GM23338 (cell line): ENCODE results near the gene FHIT. TPM values are rescaled to one million over a fixed set of nuclear protein-coding genes. Genes with fewer than 3 reads are reported as not detected.
A peak's percentile ranks its signal among the peaks of the same experiment; 100 is the strongest.

Experiments
- ATAC-seq: fragments of 200-7000 bp; cut with Tn5 transposase; 3 replicates; pipeline ENCODE4 v1.9.1; 2020
- DNase-seq: peaks from one replicate; pipeline ENCODE4 v3.0.0-alpha.2; 2015; ENCODE audit warnings: low spot score
- H2AFZ ChIP-seq: fragments of 200-600 bp; sonication (generic); 2 replicates; pipeline ENCODE4 v1.8.0; 2016; ENCODE audit warnings: antibody characterized with exemption, mild to moderate bottlenecking, moderate library complexity
- H3F3A ChIP-seq: fragments of 200-600 bp; sonication (generic); replicated peaks from 2 replicates; pipeline ENCODE4 v1.8.0; 2017; ENCODE audit warnings: antibody characterized with exemption, mixed run types, low read depth
- H3K27ac ChIP-seq: fragments of 200-600 bp; sonication (generic); 2 replicates; pipeline ENCODE4 v1.6.1; 2016; ENCODE audit warnings: low read depth
- H3K27me3 ChIP-seq: fragments of 200-600 bp; sonication (generic); 2 replicates; pipeline ENCODE4 v1.8.0; 2016; ENCODE audit warnings: mild to moderate bottlenecking, mixed run types, moderate library complexity; ENCODE audit not compliant: insufficient read depth
- H3K36me3 ChIP-seq: fragments of 200-600 bp; sonication (generic); 2 replicates; pipeline ENCODE4 v1.8.0; 2016; ENCODE audit warnings: mild to moderate bottlenecking; ENCODE audit not compliant: insufficient read depth
- H3K4me1 ChIP-seq: fragments of 200-600 bp; sonication (generic); 2 replicates; pipeline ENCODE4 v1.8.0; 2016; ENCODE audit warnings: mild to moderate bottlenecking, moderate library complexity; ENCODE audit not compliant: insufficient read depth
- H3K4me2 ChIP-seq: fragments of 200-600 bp; sonication (generic); 2 replicates; pipeline ENCODE4 v1.7.1; 2017; ENCODE audit warnings: mixed run types
- H3K4me3 ChIP-seq: fragments of 200-600 bp; sonication (generic); 2 replicates; pipeline ENCODE4 v1.6.1; 2016; ENCODE audit warnings: mixed run types
- H3K79me2 ChIP-seq: fragments of 200-600 bp; sonication (generic); replicated peaks from 2 replicates; pipeline ENCODE4 v1.8.0; 2017; ENCODE audit warnings: mild to moderate bottlenecking; ENCODE audit not compliant: insufficient read depth
- H3K9me2 ChIP-seq: fragments of 200-600 bp; sonication (generic); 2 replicates; pipeline ENCODE4 v1.8.0; 2017; ENCODE audit not compliant: insufficient read depth
- H4K20me1 ChIP-seq: fragments of 200-600 bp; sonication (generic); replicated peaks from 2 replicates; pipeline ENCODE4 v1.8.0; 2017; ENCODE audit warnings: mild to moderate bottlenecking; ENCODE audit not compliant: insufficient read depth
- H3K27ac Mint-ChIP-seq: 2 replicates; pipeline ENCODE4 v1.8.0; 2020; ENCODE audit warnings: inconsistent platforms, mild to moderate bottlenecking, moderate library complexity, mixed read lengths
- H3K27me3 Mint-ChIP-seq: 3 replicates; pipeline ENCODE4 v1.8.0; 2022; ENCODE audit warnings: low read depth, mild to moderate bottlenecking, moderate library complexity, mixed read lengths, inconsistent platforms; ENCODE audit not compliant: insufficient read depth, poor library complexity
- H3K36me3 Mint-ChIP-seq: 3 replicates; pipeline ENCODE4 v1.8.0; 2021; ENCODE audit warnings: low read depth, mild to moderate bottlenecking, inconsistent platforms, moderate library complexity, mixed read lengths
- H3K4me1 Mint-ChIP-seq: 3 replicates; pipeline ENCODE4 v1.8.0; 2020; ENCODE audit warnings: mild to moderate bottlenecking, inconsistent platforms, mixed read lengths
- H3K4me3 Mint-ChIP-seq: 3 replicates; pipeline ENCODE4 v1.8.0; 2021; ENCODE audit warnings: moderate library complexity, mild to moderate bottlenecking, inconsistent platforms, mixed read lengths
- H3K9me3 Mint-ChIP-seq: 3 replicates; pipeline ENCODE4 v1.8.0; 2020; ENCODE audit warnings: moderate library complexity, mild to moderate bottlenecking, inconsistent platforms, mixed read lengths
- CREB1 ChIP-seq: fragments of 250-450 bp; sonication (Bioruptor Pico); IDR thresholded peaks from 2 replicates; pipeline ENCODE4 v1.5.0; 2020; ENCODE audit warnings: low read depth, mild to moderate bottlenecking, moderate library complexity
- EZH2 ChIP-seq: fragments of 200-600 bp; sonication (generic); IDR thresholded peaks from one replicate; pipeline ENCODE4 v1.8.0; 2017; ENCODE audit warnings: antibody characterized with exemption, mild to moderate bottlenecking, low read depth; ENCODE audit not compliant: unreplicated experiment
- JUNB ChIP-seq: IDR thresholded peaks from one replicate; pipeline ENCODE4 v1.6.1; 2016; ENCODE audit warnings: antibody characterized with exemption; ENCODE audit not compliant: unreplicated experiment
- NANOG ChIP-seq: IDR thresholded peaks from 2 replicates; pipeline ENCODE4 v1.6.1; 2016; ENCODE audit warnings: antibody characterized with exemption, borderline replicate concordance
- ZNF331 ChIP-seq: fragments of 250-450 bp; sonication (Bioruptor Pico); IDR thresholded peaks from 2 replicates; pipeline ENCODE4 v1.5.0; 2020; ENCODE audit warnings: low read depth, mild to moderate bottlenecking, moderate library complexity
- ZNF462 ChIP-seq: fragments of 250-450 bp; sonication (Bioruptor Pico); IDR thresholded peaks from 2 replicates; pipeline ENCODE4 v1.5.0; 2020; ENCODE audit warnings: mild to moderate bottlenecking, moderate library complexity
- polyA plus RNA-seq: library from polyadenylated mRNA; unstranded; fragments of >200 nt; fragmentation: Nextera tagmentation; extraction: Ambion mirVana; gene quantifications from 2 replicates; pipeline ENCODE4 v1.2.1, GENCODE V29; 2016
- total RNA-seq: library from RNA; depleted of rRNA; stranded (reverse); fragments of >200 nt; shearing (Covaris generic); gene quantifications from 2 replicates; pipeline ENCODE4 v1.2.3, GENCODE V29; 2014

Gene FHIT
- total and polyA plus RNA-seq, 2 experiments from 2014 or later = 3.0 to 8.3 TPM

- peaks cover 19% of the 10 kb centered on the region for H3K4me1 Mint-ChIP-seq
- H3K27ac Mint-ChIP-seq = 0 out of 2 replicates have a peak overlapping the region, but pooled peaks have one; percentile 43
- no peak for DNase-seq
- H3K36me3 Mint-ChIP-seq = no peaks in the 10 kb centered on the region
- peak; percentile 40 for ATAC-seq
- no peak overlapping the region for H3K4me3 Mint-ChIP-seq
- Histone ChIP-seq H3F3A (no peaks in the 10 kb centered on the region), H3K27me3 (no peaks in the 10 kb centered on the region), H2AFZ (peak overlapping the region; percentile 49), H3K4me3 (no peak overlapping the region), H3K79me2 (no peaks in the 10 kb centered on the region), H3K27ac (no peak overlapping the region), H4K20me1 (no peaks in the 10 kb centered on the region), H3K4me2 (peak overlapping the region; percentile 2; the same call in 1 of the 2 replicates), H3K4me1 (peaks cover 16% of the 10 kb centered on the region), H3K9me2 (peaks cover 7% of the 10 kb centered on the region; the same call in 1 of the 2 replicates), H3K36me3 (no peaks in the 10 kb centered on the region)
- peaks cover 1% of the 10 kb centered on the region for H3K27me3 Mint-ChIP-seq
- no peaks in the 10 kb centered on the region for H3K9me3 Mint-ChIP-seq
- TF ChIP-seq NANOG = no peak
- TF ChIP-seq CREB1 (CRISPR knock-in tag) = no peak
- TF ChIP-seq EZH2 = no peak
- TF ChIP-seq ZNF331 (CRISPR knock-in tag) = no peak
Observed at GRCh38 chr3:60010781-60011180, 1240.5 kb downstream of the FHIT start.

- Histone ChIP-seq H3K36me3 (no peaks in the 10 kb centered on the region), H4K20me1 (no peaks in the 10 kb centered on the region), H3K4me1 (peaks cover 16% of the 10 kb centered on the region), H3K27ac (no peak overlapping the region), H3K4me2 (peak overlapping the region; percentile 2; the same call in 1 of the 2 replicates), H3K79me2 (no peaks in the 10 kb centered on the region), H3F3A (no peaks in the 10 kb centered on the region), H3K27me3 (no peaks in the 10 kb centered on the region), H3K4me3 (no peak overlapping the region), H3K9me2 (peaks cover 7% of the 10 kb centered on the region; the same call in 1 of the 2 replicates), H2AFZ (peak overlapping the region; percentile 49; the same call in 1 of the 2 replicates)
- Mint-ChIP-seq H3K27me3 (peaks cover 1% of the 10 kb centered on the region), H3K36me3 (no peaks in the 10 kb centered on the region), H3K4me1 (peaks cover 24% of the 10 kb centered on the region), H3K9me3 (no peaks in the 10 kb centered on the region), H3K4me3 (no peak overlapping the region), H3K27ac (no peak overlapping the region)
- TF ChIP-seq EZH2 (no peak), JUNB (no peak), ZNF462 (CRISPR knock-in tag) (no peak)
- DNase-seq (no peak), ATAC-seq (peak; percentile 72)
Observed at GRCh38 chr3:60009931-60010478, 1241.2 kb downstream of the FHIT start.
